Activated CD4-positive, alpha-beta T cell treated with anti-CD3 and anti-CD28 coated beads, Interleukin-2, Interleukin-4, amounts not matched to agents 100 ng/mL and 50 ng/mL, durations not matched to agents 16 hours and 8 hours (primary cell): ENCODE results near the gene GNE.

ENCODE experiments used
- DNase-seq: peaks from one replicate; pipeline ENCODE4 v3.0.0-alpha.2; 2020; ENCODE audit warnings: low spot score

Gene GNE

GRCh38 chr9:36166168-36166927 is 91.9 kb downstream of the GNE start:
- peak; percentile 84 for DNase-seq

- no peak for DNase-seq
Measured at GRCh38 chr9:36165826-36166167, 92.5 kb downstream of the GNE start.

GRCh38 chr9:36164989-36165388 is 93.3 kb downstream of the GNE start:
- no peak for DNase-seq
